ENCODE data around the gene MYBL2. TPM values are rescaled to one million over a fixed set of nuclear protein-coding genes. Genes with fewer than 3 reads are reported as not detected.

MYBL2 gene
- total and polyA plus RNA-seq, 2 donors (not counting 3 experiments of a cell fraction or from before 2014, with no cell fraction given) = 35.7 to 105 TPM

DNA sequence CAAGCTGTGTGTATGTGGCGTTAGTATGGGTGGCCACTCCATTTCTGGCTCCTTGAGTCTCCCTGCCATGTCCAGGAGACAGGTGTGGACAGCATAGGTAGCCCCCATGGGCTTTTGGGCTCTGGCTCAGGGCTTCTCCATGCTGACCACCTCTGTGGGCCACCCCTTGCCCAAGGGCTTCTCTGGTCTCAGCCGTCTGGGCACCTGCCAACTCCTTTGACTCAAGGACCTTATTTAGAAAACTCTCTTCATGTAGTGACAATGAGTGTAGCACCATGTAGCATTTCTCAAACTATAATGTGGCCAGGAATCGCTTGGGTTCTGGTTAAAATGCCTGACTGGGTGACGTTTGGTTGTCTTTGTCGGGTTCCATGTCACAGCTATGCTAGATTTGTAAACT lies 65.0 kb downstream of the MYBL2 start:
- H4K20me1 ChIP-seq (replicated peaks; ENCODE audit: control insufficient read depth, extremely low read depth, insufficient read depth, low read length) = no peaks in the 10 kb centered on the region
- dilution Hi-C loops (cut with MboI; ENCODE audit: extremely low pct_ligation_motif_present, low sequenced_read_pairs) = no loop called here
- no peaks in the 10 kb centered on the region for H3K79me2 ChIP-seq (ENCODE audit: control insufficient read depth, insufficient read depth, low read length)
- intact Hi-C loops (cut with micrococcal nuclease) = no loop called here
- no peak overlapping the region for H3K9ac ChIP-seq (replicated peaks; ENCODE audit: extremely low read depth, insufficient read depth, low read length)
- TF ChIP-seq MYC (IDR thresholded peaks at IDR 0.05; ENCODE audit: low read depth, low read length) (no peak), POLR2AphosphoS5 (IDR thresholded peaks at IDR 0.05; ENCODE audit: insufficient read depth, low read depth, low read length) (no peak)
- TF ChIP-seq, protein P1, sequence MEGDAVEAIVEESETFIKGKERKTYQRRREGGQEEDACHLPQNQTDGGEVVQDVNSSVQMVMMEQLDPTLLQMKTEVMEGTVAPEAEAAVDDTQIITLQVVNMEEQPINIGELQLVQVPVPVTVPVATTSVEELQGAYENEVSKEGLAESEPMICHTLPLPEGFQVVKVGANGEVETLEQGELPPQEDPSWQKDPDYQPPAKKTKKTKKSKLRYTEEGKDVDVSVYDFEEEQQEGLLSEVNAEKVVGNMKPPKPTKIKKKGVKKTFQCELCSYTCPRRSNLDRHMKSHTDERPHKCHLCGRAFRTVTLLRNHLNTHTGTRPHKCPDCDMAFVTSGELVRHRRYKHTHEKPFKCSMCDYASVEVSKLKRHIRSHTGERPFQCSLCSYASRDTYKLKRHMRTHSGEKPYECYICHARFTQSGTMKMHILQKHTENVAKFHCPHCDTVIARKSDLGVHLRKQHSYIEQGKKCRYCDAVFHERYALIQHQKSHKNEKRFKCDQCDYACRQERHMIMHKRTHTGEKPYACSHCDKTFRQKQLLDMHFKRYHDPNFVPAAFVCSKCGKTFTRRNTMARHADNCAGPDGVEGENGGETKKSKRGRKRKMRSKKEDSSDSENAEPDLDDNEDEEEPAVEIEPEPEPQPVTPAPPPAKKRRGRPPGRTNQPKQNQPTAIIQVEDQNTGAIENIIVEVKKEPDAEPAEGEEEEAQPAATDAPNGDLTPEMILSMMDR (IDR thresholded peaks at IDR 0.05; ENCODE audit: extremely low read depth in 1 of 2, insufficient read depth in 1 of 2, low read depth in 1 of 2, low read length in 2 of 2) = no peak
- ChIA-PET POLR2A (no interaction called here), CTCF (interaction anchor here (0.9 to 1.7 kb wide), 2 partner anchors 11 to 19 kb away, joined by 3 to 4 read pairs; no protein-coding TSS in a partner anchor)
- H3K36me3 ChIP-seq (ENCODE audit: control insufficient read depth in 2 of 2, extremely low read depth in 1 of 2, insufficient read depth in 2 of 2, low read length in 2 of 2) = no peaks in the 10 kb centered on the region
- DNase-seq (ENCODE audit: low read depth, low spot score) (no peak), FAIRE-seq (no peak)
- H3K4me1 ChIP-seq (ENCODE audit: control insufficient read depth, extremely low read depth, insufficient read depth, low read length) = no peaks in the 10 kb centered on the region
- H3K27me3 ChIP-seq (ENCODE audit: control insufficient read depth in 2 of 2, insufficient read depth in 2 of 2, low read length in 2 of 2) = peaks cover 0 to 3% of the 10 kb centered on the region in 2 experiments
- H3K4me3 ChIP-seq (replicated peaks in 1 of 3; ENCODE audit: insufficient read depth in 1 of 3, low read depth in 1 of 3, low read length in 3 of 3) = no peak overlapping the region
- H3K4me2 ChIP-seq (ENCODE audit: insufficient read depth, low read length) = no peak overlapping the region
- no peak overlapping the region for H2AFZ ChIP-seq (ENCODE audit: low read depth, low read length)
- H3K9me3 ChIP-seq (replicated peaks; ENCODE audit: control insufficient read depth, insufficient read depth, low read length) = no peaks in the 10 kb centered on the region
- no peak overlapping the region for H3K27ac ChIP-seq (ENCODE audit: insufficient read depth, low read depth, low read length)
- no peaks in the 10 kb centered on the region for H3K9me1 ChIP-seq (replicated peaks; ENCODE audit: control insufficient read depth, extremely low read depth, insufficient read depth, low read length)
- BruUV-seq (replicated peaks) = no TSS peak

DNA sequence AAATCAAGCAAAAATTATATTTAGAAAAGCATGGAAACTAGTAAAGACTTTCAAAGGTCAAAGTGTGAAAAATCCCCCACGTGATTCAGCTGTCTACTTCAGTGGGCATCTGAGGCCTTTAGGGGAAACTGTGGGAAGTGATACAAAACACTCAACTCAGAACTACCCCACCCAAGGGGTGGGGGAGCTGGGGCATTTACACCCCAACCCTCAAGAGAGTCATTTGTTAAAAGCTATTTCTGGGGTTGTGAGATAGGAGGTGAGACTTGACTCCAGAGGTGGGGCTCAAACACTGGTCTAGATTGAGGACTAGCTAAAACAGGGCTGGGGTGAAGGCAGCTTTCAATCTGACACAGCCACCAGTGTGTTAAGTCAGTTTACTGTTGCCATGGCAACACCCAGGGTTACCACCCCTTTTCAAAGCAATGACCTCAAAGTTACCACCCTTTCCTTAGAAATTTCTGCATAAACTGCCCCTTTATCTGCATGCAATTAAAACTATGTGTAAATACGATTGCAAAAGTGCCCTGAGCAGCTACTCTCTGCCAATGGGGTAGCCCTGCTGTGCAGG lies 69.8 kb downstream of the MYBL2 start:
- Histone ChIP-seq H3K4me1 (ENCODE audit: control insufficient read depth, extremely low read depth, insufficient read depth, low read length) (no peaks in the 10 kb centered on the region), H3K36me3 (ENCODE audit: control insufficient read depth in 2 of 2, extremely low read depth in 1 of 2, insufficient read depth in 2 of 2, low read length in 2 of 2) (no peaks in the 10 kb centered on the region), H3K4me3 (replicated peaks in 1 of 3; ENCODE audit: insufficient read depth in 1 of 3, low read depth in 1 of 3, low read length in 3 of 3) (no peak overlapping the region), H2AFZ (ENCODE audit: low read depth, low read length) (no peak overlapping the region), H3K9ac (replicated peaks; ENCODE audit: extremely low read depth, insufficient read depth, low read length) (no peak overlapping the region), H3K9me1 (replicated peaks; ENCODE audit: control insufficient read depth, extremely low read depth, insufficient read depth, low read length) (no peaks in the 10 kb centered on the region), H3K79me2 (ENCODE audit: control insufficient read depth, insufficient read depth, low read length) (no peaks in the 10 kb centered on the region), H3K9me3 (replicated peaks; ENCODE audit: control insufficient read depth, insufficient read depth, low read length) (no peaks in the 10 kb centered on the region), H3K4me2 (ENCODE audit: insufficient read depth, low read length) (no peak overlapping the region), H3K27me3 (ENCODE audit: control insufficient read depth in 2 of 2, insufficient read depth in 2 of 2, low read length in 2 of 2) (peaks cover 0 to 2% of the 10 kb centered on the region in 2 experiments), H4K20me1 (replicated peaks; ENCODE audit: control insufficient read depth, extremely low read depth, insufficient read depth, low read length) (no peaks in the 10 kb centered on the region), H3K27ac (ENCODE audit: insufficient read depth, low read depth, low read length) (no peak overlapping the region)
- TF ChIP-seq MYC (IDR thresholded peaks at IDR 0.05; ENCODE audit: low read depth, low read length) (no peak), POLR2A (IDR thresholded peaks at IDR 0.05; ENCODE audit: low read depth, low read length) (no peak), POLR2AphosphoS5 (IDR thresholded peaks at IDR 0.05; ENCODE audit: insufficient read depth, low read depth, low read length) (no peak), FOS (IDR thresholded peaks at IDR 0.05; ENCODE audit: borderline replicate concordance, insufficient read depth, low read length) (no peak), JUN (IDR thresholded peaks at IDR 0.05; ENCODE audit: borderline replicate concordance, insufficient read depth, insufficient read length, low read depth) (no peak), GATA2 (IDR thresholded peaks at IDR 0.05; ENCODE audit: insufficient read depth, insufficient read length, low read depth, low read length) (no peak), EZH2 (IDR thresholded peaks at IDR 0.05; ENCODE audit: borderline replicate concordance, low read depth, low read length, severe bottlenecking) (no peak)
- TF ChIP-seq, protein P2, sequence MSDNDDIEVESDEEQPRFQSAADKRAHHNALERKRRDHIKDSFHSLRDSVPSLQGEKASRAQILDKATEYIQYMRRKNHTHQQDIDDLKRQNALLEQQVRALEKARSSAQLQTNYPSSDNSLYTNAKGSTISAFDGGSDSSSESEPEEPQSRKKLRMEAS (IDR thresholded peaks at IDR 0.05; ENCODE audit: insufficient read depth, insufficient read length) = no peak
- TF ChIP-seq, protein P1 (IDR thresholded peaks at IDR 0.05; ENCODE audit: extremely low read depth in 1 of 2, insufficient read depth in 1 of 2, low read depth in 1 of 2, low read length in 2 of 2) = no peak
- no TSS peak for BruUV-seq (replicated peaks)
- FAIRE-seq (no peak), DNase-seq (ENCODE audit: low read depth, low spot score) (no peak)
- CTCF ChIA-PET = interaction anchor here (0.8 to 1.4 kb wide), 3 partner anchors 16 to 344 kb away, joined by 3 to 4 read pairs (median 3); no protein-coding TSS in a partner anchor
- intact Hi-C loops (cut with micrococcal nuclease) (no loop called here), dilution Hi-C loops (cut with MboI; ENCODE audit: extremely low pct_ligation_motif_present, low sequenced_read_pairs) (no loop called here)
- POLR2A ChIA-PET = interaction anchor here (0.6 kb wide), 1 partner anchor 879 kb away, joined by 3 read pairs; no protein-coding TSS in a partner anchor
